ENCODE results near the gene EFCAB6. TPM values are rescaled to one million over a fixed set of nuclear protein-coding genes. Genes with fewer than 3 reads are reported as not detected.

The EFCAB6 gene
- total RNA-seq, 1 experiment from 2014 or later, result 0.94 TPM

DNA sequence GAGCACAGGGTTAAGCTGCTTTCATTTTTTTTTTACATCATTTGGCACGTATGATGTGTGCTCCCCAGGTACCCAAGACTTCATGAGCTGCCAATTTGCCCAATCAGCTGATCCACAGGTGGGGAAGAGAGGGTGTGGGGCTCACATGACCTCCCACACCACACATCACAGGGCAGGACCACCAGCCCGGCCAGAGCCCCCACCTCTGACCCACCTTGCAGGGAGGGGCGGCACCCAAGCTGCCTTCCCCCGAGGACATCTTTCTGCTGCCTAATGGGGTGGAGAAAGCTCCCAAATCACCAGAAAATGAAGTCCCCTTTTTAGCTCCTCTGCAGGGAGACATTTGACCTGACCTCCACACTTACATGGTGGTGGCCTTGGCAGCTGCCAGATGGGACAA, 280.5 kb downstream of the EFCAB6 start (continued):
- TF ChIP-seq, protein P1, sequence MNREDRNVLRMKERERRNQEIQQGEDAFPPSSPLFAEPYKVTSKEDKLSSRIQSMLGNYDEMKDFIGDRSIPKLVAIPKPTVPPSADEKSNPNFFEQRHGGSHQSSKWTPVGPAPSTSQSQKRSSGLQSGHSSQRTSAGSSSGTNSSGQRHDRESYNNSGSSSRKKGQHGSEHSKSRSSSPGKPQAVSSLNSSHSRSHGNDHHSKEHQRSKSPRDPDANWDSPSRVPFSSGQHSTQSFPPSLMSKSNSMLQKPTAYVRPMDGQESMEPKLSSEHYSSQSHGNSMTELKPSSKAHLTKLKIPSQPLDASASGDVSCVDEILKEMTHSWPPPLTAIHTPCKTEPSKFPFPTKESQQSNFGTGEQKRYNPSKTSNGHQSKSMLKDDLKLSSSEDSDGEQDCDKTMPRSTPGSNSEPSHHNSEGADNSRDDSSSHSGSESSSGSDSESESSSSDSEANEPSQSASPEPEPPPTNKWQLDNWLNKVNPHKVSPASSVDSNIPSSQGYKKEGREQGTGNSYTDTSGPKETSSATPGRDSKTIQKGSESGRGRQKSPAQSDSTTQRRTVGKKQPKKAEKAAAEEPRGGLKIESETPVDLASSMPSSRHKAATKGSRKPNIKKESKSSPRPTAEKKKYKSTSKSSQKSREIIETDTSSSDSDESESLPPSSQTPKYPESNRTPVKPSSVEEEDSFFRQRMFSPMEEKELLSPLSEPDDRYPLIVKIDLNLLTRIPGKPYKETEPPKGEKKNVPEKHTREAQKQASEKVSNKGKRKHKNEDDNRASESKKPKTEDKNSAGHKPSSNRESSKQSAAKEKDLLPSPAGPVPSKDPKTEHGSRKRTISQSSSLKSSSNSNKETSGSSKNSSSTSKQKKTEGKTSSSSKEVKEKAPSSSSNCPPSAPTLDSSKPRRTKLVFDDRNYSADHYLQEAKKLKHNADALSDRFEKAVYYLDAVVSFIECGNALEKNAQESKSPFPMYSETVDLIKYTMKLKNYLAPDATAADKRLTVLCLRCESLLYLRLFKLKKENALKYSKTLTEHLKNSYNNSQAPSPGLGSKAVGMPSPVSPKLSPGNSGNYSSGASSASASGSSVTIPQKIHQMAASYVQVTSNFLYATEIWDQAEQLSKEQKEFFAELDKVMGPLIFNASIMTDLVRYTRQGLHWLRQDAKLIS (CRISPR knock-in tag; IDR thresholded peaks at IDR 0.05; ENCODE audit: borderline replicate concordance), result no peak
- TF ChIP-seq CBFB (CRISPR knock-in tag; IDR thresholded peaks at IDR 0.05; ENCODE audit: low read depth) (no peak), GABPB1 (CRISPR knock-in tag; IDR thresholded peaks at IDR 0.05) (no peak)

DNA sequence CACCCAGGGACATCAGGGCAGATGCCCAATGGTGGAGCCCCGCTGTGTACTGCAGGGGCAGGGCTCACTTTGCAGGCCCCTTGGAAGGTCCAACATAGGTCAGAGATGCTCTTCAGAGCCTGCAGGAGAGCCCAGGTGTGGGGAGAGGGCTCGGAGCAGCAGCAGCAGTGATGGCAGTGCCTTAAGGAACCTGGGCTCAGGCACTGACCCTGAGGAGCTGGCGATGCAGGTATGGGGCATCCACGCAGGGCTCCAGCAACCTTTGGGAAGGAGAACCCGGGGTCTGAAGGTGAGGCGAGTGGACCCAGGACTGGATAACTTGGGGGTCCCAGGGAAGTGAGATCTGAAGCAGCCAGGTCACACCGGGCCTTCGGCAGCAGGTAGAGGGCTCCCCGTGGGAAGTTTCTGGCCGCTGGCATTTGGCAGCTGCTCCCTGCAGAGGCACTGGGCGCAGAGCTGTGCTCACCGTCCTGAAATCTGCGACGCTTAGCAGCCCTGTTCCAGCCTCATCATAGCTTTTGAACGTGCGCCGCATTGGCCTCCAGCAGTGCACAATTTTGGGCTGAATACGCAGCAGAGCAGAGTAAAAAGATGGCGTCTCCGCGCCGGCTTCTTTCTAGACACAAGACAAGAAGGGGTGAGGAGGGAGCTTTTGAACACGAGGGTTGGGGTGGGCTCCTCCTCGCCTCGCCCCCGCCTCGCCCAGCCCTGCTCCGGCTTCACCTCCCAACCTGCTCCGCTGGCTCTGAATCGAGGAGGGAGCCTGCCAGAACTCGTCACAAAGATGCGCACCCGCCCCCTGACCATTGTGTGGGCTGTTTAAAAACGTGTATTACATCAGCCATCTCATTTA, 281.5 kb downstream of the EFCAB6 start:
- no peak for DNase-seq (ENCODE audit: low spot score)
- Mint-ChIP-seq H3K9me3 (peaks cover 3% of the 10 kb centered on the region), H3K27me3 (ENCODE audit: low read depth) (no peaks in the 10 kb centered on the region), H3K36me3 (0 out of 2 replicates have a peak, but pooled peaks cover 3% of the 10 kb centered on the region), H3K27ac (no peak overlapping the region), H3K4me3 (no peak overlapping the region), H3K4me1 (peaks cover 7% of the 10 kb centered on the region; the same call in 1 of the 2 replicates)
- POLR2A ChIA-PET, result no interaction called here
- no peak for ATAC-seq
- TF ChIP-seq ZNF317 (CRISPR knock-in tag; IDR thresholded peaks at IDR 0.05; ENCODE audit: borderline replicate concordance, low read depth), result no peak
- no peak for TF ChIP-seq ELF4 (CRISPR knock-in tag; IDR thresholded peaks at IDR 0.05; ENCODE audit: low read depth)
- TF ChIP-seq SMAD3 (CRISPR knock-in tag; IDR thresholded peaks at IDR 0.05; ENCODE audit: borderline replicate concordance), result no peak
- TF ChIP-seq, protein P2, sequence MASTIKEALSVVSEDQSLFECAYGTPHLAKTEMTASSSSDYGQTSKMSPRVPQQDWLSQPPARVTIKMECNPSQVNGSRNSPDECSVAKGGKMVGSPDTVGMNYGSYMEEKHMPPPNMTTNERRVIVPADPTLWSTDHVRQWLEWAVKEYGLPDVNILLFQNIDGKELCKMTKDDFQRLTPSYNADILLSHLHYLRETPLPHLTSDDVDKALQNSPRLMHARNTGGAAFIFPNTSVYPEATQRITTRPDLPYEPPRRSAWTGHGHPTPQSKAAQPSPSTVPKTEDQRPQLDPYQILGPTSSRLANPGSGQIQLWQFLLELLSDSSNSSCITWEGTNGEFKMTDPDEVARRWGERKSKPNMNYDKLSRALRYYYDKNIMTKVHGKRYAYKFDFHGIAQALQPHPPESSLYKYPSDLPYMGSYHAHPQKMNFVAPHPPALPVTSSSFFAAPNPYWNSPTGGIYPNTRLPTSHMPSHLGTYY (CRISPR knock-in tag; IDR thresholded peaks at IDR 0.05), result no peak
- no peak for TF ChIP-seq ZNF396 (CRISPR knock-in tag; IDR thresholded peaks at IDR 0.05; ENCODE audit: borderline replicate concordance)
- no peak for TF ChIP-seq IRF2 (CRISPR knock-in tag; IDR thresholded peaks at IDR 0.05; ENCODE audit: borderline replicate concordance, low read depth)
- TF ChIP-seq, protein P3, sequence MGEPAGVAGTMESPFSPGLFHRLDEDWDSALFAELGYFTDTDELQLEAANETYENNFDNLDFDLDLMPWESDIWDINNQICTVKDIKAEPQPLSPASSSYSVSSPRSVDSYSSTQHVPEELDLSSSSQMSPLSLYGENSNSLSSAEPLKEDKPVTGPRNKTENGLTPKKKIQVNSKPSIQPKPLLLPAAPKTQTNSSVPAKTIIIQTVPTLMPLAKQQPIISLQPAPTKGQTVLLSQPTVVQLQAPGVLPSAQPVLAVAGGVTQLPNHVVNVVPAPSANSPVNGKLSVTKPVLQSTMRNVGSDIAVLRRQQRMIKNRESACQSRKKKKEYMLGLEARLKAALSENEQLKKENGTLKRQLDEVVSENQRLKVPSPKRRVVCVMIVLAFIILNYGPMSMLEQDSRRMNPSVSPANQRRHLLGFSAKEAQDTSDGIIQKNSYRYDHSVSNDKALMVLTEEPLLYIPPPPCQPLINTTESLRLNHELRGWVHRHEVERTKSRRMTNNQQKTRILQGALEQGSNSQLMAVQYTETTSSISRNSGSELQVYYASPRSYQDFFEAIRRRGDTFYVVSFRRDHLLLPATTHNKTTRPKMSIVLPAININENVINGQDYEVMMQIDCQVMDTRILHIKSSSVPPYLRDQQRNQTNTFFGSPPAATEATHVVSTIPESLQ (CRISPR knock-in tag; IDR thresholded peaks at IDR 0.05), result no peak
- TF ChIP-seq, protein P4, sequence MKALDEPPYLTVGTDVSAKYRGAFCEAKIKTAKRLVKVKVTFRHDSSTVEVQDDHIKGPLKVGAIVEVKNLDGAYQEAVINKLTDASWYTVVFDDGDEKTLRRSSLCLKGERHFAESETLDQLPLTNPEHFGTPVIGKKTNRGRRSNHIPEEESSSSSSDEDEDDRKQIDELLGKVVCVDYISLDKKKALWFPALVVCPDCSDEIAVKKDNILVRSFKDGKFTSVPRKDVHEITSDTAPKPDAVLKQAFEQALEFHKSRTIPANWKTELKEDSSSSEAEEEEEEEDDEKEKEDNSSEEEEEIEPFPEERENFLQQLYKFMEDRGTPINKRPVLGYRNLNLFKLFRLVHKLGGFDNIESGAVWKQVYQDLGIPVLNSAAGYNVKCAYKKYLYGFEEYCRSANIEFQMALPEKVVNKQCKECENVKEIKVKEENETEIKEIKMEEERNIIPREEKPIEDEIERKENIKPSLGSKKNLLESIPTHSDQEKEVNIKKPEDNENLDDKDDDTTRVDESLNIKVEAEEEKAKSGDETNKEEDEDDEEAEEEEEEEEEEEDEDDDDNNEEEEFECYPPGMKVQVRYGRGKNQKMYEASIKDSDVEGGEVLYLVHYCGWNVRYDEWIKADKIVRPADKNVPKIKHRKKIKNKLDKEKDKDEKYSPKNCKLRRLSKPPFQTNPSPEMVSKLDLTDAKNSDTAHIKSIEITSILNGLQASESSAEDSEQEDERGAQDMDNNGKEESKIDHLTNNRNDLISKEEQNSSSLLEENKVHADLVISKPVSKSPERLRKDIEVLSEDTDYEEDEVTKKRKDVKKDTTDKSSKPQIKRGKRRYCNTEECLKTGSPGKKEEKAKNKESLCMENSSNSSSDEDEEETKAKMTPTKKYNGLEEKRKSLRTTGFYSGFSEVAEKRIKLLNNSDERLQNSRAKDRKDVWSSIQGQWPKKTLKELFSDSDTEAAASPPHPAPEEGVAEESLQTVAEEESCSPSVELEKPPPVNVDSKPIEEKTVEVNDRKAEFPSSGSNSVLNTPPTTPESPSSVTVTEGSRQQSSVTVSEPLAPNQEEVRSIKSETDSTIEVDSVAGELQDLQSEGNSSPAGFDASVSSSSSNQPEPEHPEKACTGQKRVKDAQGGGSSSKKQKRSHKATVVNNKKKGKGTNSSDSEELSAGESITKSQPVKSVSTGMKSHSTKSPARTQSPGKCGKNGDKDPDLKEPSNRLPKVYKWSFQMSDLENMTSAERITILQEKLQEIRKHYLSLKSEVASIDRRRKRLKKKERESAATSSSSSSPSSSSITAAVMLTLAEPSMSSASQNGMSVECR (CRISPR knock-in tag; IDR thresholded peaks at IDR 0.05; ENCODE audit: borderline replicate concordance), result no peak
- no peak for TF ChIP-seq NR3C1 (CRISPR knock-in tag; conservative IDR thresholded peaks at IDR 0.05; ENCODE audit: low read depth)
- TF ChIP-seq, protein P5, sequence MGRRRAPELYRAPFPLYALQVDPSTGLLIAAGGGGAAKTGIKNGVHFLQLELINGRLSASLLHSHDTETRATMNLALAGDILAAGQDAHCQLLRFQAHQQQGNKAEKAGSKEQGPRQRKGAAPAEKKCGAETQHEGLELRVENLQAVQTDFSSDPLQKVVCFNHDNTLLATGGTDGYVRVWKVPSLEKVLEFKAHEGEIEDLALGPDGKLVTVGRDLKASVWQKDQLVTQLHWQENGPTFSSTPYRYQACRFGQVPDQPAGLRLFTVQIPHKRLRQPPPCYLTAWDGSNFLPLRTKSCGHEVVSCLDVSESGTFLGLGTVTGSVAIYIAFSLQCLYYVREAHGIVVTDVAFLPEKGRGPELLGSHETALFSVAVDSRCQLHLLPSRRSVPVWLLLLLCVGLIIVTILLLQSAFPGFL (CRISPR knock-in tag; IDR thresholded peaks at IDR 0.05; ENCODE audit: borderline replicate concordance), result no peak
- CTCF ChIA-PET, result interaction anchor here (0.6 to 3.0 kb wide), 3 partner anchors 15 to 353 kb away, joined by 3 to 14 read pairs (median 9); no protein-coding TSS in a partner anchor
